ENCODE measurements around the gene QRICH1.
A peak's percentile ranks its signal among the peaks of the same experiment; 100 is the strongest.

Gene QRICH1, protein sequence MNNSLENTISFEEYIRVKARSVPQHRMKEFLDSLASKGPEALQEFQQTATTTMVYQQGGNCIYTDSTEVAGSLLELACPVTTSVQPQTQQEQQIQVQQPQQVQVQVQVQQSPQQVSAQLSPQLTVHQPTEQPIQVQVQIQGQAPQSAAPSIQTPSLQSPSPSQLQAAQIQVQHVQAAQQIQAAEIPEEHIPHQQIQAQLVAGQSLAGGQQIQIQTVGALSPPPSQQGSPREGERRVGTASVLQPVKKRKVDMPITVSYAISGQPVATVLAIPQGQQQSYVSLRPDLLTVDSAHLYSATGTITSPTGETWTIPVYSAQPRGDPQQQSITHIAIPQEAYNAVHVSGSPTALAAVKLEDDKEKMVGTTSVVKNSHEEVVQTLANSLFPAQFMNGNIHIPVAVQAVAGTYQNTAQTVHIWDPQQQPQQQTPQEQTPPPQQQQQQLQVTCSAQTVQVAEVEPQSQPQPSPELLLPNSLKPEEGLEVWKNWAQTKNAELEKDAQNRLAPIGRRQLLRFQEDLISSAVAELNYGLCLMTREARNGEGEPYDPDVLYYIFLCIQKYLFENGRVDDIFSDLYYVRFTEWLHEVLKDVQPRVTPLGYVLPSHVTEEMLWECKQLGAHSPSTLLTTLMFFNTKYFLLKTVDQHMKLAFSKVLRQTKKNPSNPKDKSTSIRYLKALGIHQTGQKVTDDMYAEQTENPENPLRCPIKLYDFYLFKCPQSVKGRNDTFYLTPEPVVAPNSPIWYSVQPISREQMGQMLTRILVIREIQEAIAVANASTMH

GRCh38 chr3:49093853-49094767 is at the start of gene QRICH1:
Gene QRICH1, minus strand, starts transcription at chr3:49094071. Its CDS starts 17,054 bp downstream, at chr3:49077017.
- no peak for TF ChIP-seq Cebpa-rat (IDR thresholded peaks at IDR 0.05)
- Histone ChIP-seq H3K4me3 (peak within 1 kb of the TSS; percentile 77 to 92 (median 85)), H3K9me3 (replicated peaks in 1 of 11) (no peaks in the 10 kb centered on the region), H3K4me2 (peak within 1 kb of the TSS; percentile 77 to 96 (median 88)), H3K9ac (peak within 1 kb of the TSS; percentile 92 to 98 (median 98)), H4K20me1 (peaks cover 30 to 55% (median 43%) of the 10 kb centered on the region in 11 experiments; a peak in 20 of 22 replicates), H3K27me3 (no peaks in the 10 kb centered on the region), H3K36me3 (peaks cover 39 to 68% (median 62%) of the 10 kb centered on the region in 11 experiments), H3K27ac (peak within 1 kb of the TSS; percentile 89 to 99 (median 96)), H3K4me1 (peaks cover 25 to 42% (median 33%) of the 10 kb centered on the region in 10 experiments)

- no peaks in the 10 kb centered on the region for H3K36me3 ChIP-seq
- TF ChIP-seq Cebpa-rat (IDR thresholded peaks at IDR 0.05): no peak
- no peaks in the 10 kb centered on the region for H3K27me3 ChIP-seq
- no peak overlapping the region for H3K27ac ChIP-seq
- H4K20me1 ChIP-seq: no peaks in the 10 kb centered on the region
- peaks cover 23 to 35% (median 30%) of the 10 kb centered on the region in 11 experiments for H3K9me3 ChIP-seq (replicated peaks in 1 of 11)
- H3K4me2 ChIP-seq: no peak overlapping the region
- H3K4me3 ChIP-seq: no peak overlapping the region
- H3K9ac ChIP-seq: no peak overlapping the region
- no peaks in the 10 kb centered on the region for H3K4me1 ChIP-seq
Observed at GRCh38 chr3:49140080-49140479, 46.2 kb upstream of the QRICH1 start.

GRCh38 chr3:49135499-49135898 is 41.6 kb upstream of the QRICH1 start:
- Histone ChIP-seq H3K36me3 (no peaks in the 10 kb centered on the region), H4K20me1 (no peaks in the 10 kb centered on the region), H3K9ac (no peak overlapping the region), H3K4me2 (no peak overlapping the region), H3K27ac (no peak overlapping the region), H3K4me3 (no peak overlapping the region), H3K4me1 (peaks cover 0 to 6% (median 2%) of the 10 kb centered on the region in 10 experiments; a peak in 4 of 20 replicates), H3K27me3 (no peaks in the 10 kb centered on the region), H3K9me3 (replicated peaks in 1 of 11) (peaks cover 0 to under 1% (median 0%) of the 10 kb centered on the region in 11 experiments; a peak in 4 of 22 replicates)
- no peak for TF ChIP-seq Cebpa-rat (IDR thresholded peaks at IDR 0.05)

GRCh38 chr3:49134471-49135265 is 40.8 kb upstream of the QRICH1 start:
- TF ChIP-seq Cebpa-rat (IDR thresholded peaks at IDR 0.05): no peak
- peaks cover 0 to 6% (median 2%) of the 10 kb centered on the region in 10 experiments; a peak in 4 of 20 replicates for H3K4me1 ChIP-seq
- no peaks in the 10 kb centered on the region for H3K27me3 ChIP-seq
- H3K36me3 ChIP-seq: no peaks in the 10 kb centered on the region
- no peak overlapping the region for H3K4me3 ChIP-seq
- H3K9ac ChIP-seq: no peak overlapping the region
- H4K20me1 ChIP-seq: no peaks in the 10 kb centered on the region
- H3K27ac ChIP-seq: no peak overlapping the region
- H3K9me3 ChIP-seq (replicated peaks in 1 of 11): no peaks in the 10 kb centered on the region
- H3K4me2 ChIP-seq: no peak overlapping the region

- Histone ChIP-seq H3K36me3 (no peaks in the 10 kb centered on the region), H4K20me1 (no peaks in the 10 kb centered on the region), H3K27me3 (no peaks in the 10 kb centered on the region), H3K27ac (peak overlapping the region in 1 of 11 experiments; percentile 51; a peak in 3 of 22 replicates), H3K4me3 (peak overlapping the region in 2 of 10 experiments; percentile 42 to 44; a peak in 1 of 20 replicates), H3K4me1 (peaks cover 0 to 10% (median 2%) of the 10 kb centered on the region in 10 experiments; a peak in 5 of 20 replicates), H3K9me3 (replicated peaks in 1 of 11) (no peaks in the 10 kb centered on the region), H3K9ac (peak overlapping the region in 7 of 11 experiments; percentile 11 to 66 (median 46); a peak in 7 of 22 replicates), H3K4me2 (peak overlapping the region; percentile 34 to 69 (median 52); a peak in 20 of 22 replicates)
- no peak for TF ChIP-seq Cebpa-rat (IDR thresholded peaks at IDR 0.05)
Observed at GRCh38 chr3:49133226-49133951, 39.5 kb upstream of the QRICH1 start.

GRCh38 chr3:49132437-49133225 is 38.8 kb upstream of the QRICH1 start, which contains the start of gene LAMB2:
Gene LAMB2, minus strand, starts transcription at chr3:49133050. Its CDS starts 183 bp downstream, at chr3:49132867.
- peak within 1 kb of the TSS in 1 of 11 experiments; percentile 51; a peak in 3 of 22 replicates for H3K27ac ChIP-seq
- no peaks in the 10 kb centered on the region for H3K36me3 ChIP-seq
- H3K27me3 ChIP-seq: no peaks in the 10 kb centered on the region
- H3K4me2 ChIP-seq: peak within 1 kb of the TSS; percentile 34 to 69 (median 52); a peak in 20 of 22 replicates
- no peak for TF ChIP-seq Cebpa-rat (IDR thresholded peaks at IDR 0.05)
- peak within 1 kb of the TSS in 2 of 10 experiments; percentile 42 to 44; a peak in 1 of 20 replicates for H3K4me3 ChIP-seq
- H3K9me3 ChIP-seq (replicated peaks in 1 of 11): no peaks in the 10 kb centered on the region
- H3K4me1 ChIP-seq: peaks cover 0 to 10% (median 2%) of the 10 kb centered on the region in 10 experiments; a peak in 5 of 20 replicates
- peak within 1 kb of the TSS in 7 of 11 experiments; percentile 11 to 66 (median 46); a peak in 7 of 22 replicates for H3K9ac ChIP-seq
- H4K20me1 ChIP-seq: no peaks in the 10 kb centered on the region

GRCh38 chr3:49132073-49132436 is 38.2 kb upstream of the QRICH1 start:
- TF ChIP-seq Cebpa-rat (IDR thresholded peaks at IDR 0.05): no peak
- Histone ChIP-seq H3K27me3 (no peaks in the 10 kb centered on the region), H3K4me3 (no peak overlapping the region), H3K36me3 (no peaks in the 10 kb centered on the region), H4K20me1 (no peaks in the 10 kb centered on the region), H3K27ac (no peak overlapping the region), H3K9ac (no peak overlapping the region), H3K4me1 (peaks cover 0 to 10% (median 2%) of the 10 kb centered on the region in 10 experiments; a peak in 5 of 20 replicates), H3K9me3 (replicated peaks in 1 of 11) (no peaks in the 10 kb centered on the region), H3K4me2 (no peak overlapping the region)
